H1 (cell line): ENCODE results near the gene ZNF112. TPM values are rescaled to one million over a fixed set of nuclear protein-coding genes. Genes with fewer than 3 reads are reported as not detected.

Experiments used
- CREB1 ChIP-seq: IDR thresholded peaks from 2 replicates; pipeline ENCODE4 v1.6.1; 2012; ENCODE audit warnings: inconsistent platforms
- FOSL1 ChIP-seq: IDR thresholded peaks from 2 replicates; pipeline ENCODE4 v1.6.1; 2011; ENCODE audit warnings: mild to moderate bottlenecking, low read depth, low read length, moderate library complexity; ENCODE audit not compliant: insufficient read depth
- RAD21 ChIP-seq, 2 experiments: IDR thresholded peaks in 1 of 2; conservative IDR thresholded peaks in 1 of 2; 2 replicates each; pipeline ENCODE4 v1.6.1; 2011; ENCODE audit warnings: low read depth in 2 of 2, low read length in 2 of 2, improper control_type of control experiment in 1 of 2, inconsistent platforms in 1 of 2, mild to moderate bottlenecking in 1 of 2, moderate library complexity in 1 of 2
- SAP30 ChIP-seq: fragments of 300-600 bp; sonication (generic); IDR thresholded peaks from 2 replicates; pipeline ENCODE4 v1.7.1; 2012; ENCODE audit warnings: low read length, moderate library complexity, mild to moderate bottlenecking, inconsistent platforms; ENCODE audit not compliant: insufficient read depth, insufficient replicate concordance
- SIRT6 ChIP-seq: IDR thresholded peaks from one replicate; pipeline ENCODE4 v1.7.1; 2012; ENCODE audit warnings: low read length, inconsistent platforms
- SIX5 ChIP-seq: IDR thresholded peaks from 2 replicates; pipeline ENCODE4 v1.6.1; 2011; ENCODE audit warnings: mild to moderate bottlenecking, low read depth, low read length
- SP1 ChIP-seq: IDR thresholded peaks from 2 replicates; pipeline ENCODE4 v1.6.1; 2011; ENCODE audit warnings: low read depth, low read length
- SP2 ChIP-seq: IDR thresholded peaks from 2 replicates; pipeline ENCODE4 v1.6.1; 2012; ENCODE audit warnings: mild to moderate bottlenecking, low read length, inconsistent platforms
- TAF1 ChIP-seq: IDR thresholded peaks from 2 replicates; pipeline ENCODE4 v1.6.1; 2011; ENCODE audit warnings: mild to moderate bottlenecking, low read depth, low read length
- polyA plus RNA-seq, 7 experiments: library from polyadenylated mRNA; depleted of rRNA in 3 of 7; stranded (reverse) in 5 of 7; unstranded in 2 of 7; fragments of >200 nt in 5 of 7; fragments of 200-250 nt in 2 of 7; gene quantifications; 1 replicate in 5 of 7; 2 replicates in 1 of 7; 4 replicates in 1 of 7; pipeline versions ENCODE4 v1.2.1 to v1.2.3, GENCODE V29; 2011 to 2013; ENCODE audit warnings: missing spikeins in 2 of 7, mixed read lengths in 2 of 7
- total RNA-seq: library from RNA; stranded (reverse); fragmentation: NEBNext Ultra II Directional; extraction: Animal tissue kit (Norgen Biotek cat#: 25700); gene quantifications from 2 replicates; pipeline ENCODE4 v1.2.1, GENCODE V29; 2021
- TF ChIP-seq, protein P1 (sequence below): IDR thresholded peaks from 2 replicates; pipeline ENCODE4 v1.6.1; 2011; ENCODE audit warnings: low read depth, mild to moderate bottlenecking, low read length; ENCODE audit not compliant: insufficient read depth
- TF ChIP-seq, protein P2 (sequence below): fragments of 300-600 bp; sonication (generic); IDR thresholded peaks from 2 replicates; pipeline ENCODE4 v1.7.1; 2012; ENCODE audit warnings: low read length, moderate library complexity, mild to moderate bottlenecking, inconsistent platforms; ENCODE audit not compliant: insufficient replicate concordance

Gene ZNF112
- total and polyA plus RNA-seq, 2 of the 8 experiments (the other 6 are each of a cell fraction or from before 2014, with no cell fraction given), result 0.70 to 2.8 TPM

DNA sequence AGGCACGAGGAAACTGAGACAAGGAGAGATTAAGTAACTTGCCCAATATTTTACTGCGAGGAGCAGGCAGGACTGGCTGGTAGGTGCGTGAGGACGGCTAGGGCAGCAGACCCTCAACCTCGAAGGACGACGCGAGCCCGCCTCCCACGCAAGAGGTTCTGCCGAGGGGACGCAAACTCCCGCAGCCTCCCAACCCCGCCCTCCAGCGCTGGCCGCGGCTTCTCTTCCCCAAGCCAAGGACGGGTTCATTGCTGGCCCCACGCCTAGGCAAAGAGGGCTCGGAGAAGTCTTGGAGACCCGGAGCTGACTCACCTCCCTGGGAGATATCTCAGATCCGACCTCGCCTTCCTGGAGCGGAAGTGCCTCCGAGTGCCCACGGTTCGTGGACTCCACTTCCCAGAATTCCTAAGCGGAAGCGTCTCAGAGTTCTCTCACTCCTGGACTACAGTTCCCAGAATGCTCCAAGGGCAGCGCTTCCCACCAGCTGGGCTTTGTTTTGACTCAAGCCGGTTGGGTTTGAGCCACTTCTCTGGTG, 51.8 kb downstream of the ZNF112 start, which contains the start of gene ZNF235 (continued):
- TF ChIP-seq SAP30 (peak; percentile 45), SIX5 (peak; percentile 96), TAF1 (peak; percentile 51; the same call in 1 of the 2 replicates), RAD21 (IDR thresholded peaks at IDR 0.05 in 1 of 2, conservative IDR thresholded peaks at IDR 0.05 in 1 of 2; ENCODE audit: low read depth in 2 of 2, low read length in 2 of 2) (no peak), SP1 (no peak), CREB1 (no peak), SP2 (no peak), FOSL1 (no peak), SIRT6 (no peak)
- TF ChIP-seq, protein P1, sequence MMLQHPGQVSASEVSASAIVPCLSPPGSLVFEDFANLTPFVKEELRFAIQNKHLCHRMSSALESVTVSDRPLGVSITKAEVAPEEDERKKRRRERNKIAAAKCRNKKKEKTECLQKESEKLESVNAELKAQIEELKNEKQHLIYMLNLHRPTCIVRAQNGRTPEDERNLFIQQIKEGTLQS, result no peak
- TF ChIP-seq, protein P2, sequence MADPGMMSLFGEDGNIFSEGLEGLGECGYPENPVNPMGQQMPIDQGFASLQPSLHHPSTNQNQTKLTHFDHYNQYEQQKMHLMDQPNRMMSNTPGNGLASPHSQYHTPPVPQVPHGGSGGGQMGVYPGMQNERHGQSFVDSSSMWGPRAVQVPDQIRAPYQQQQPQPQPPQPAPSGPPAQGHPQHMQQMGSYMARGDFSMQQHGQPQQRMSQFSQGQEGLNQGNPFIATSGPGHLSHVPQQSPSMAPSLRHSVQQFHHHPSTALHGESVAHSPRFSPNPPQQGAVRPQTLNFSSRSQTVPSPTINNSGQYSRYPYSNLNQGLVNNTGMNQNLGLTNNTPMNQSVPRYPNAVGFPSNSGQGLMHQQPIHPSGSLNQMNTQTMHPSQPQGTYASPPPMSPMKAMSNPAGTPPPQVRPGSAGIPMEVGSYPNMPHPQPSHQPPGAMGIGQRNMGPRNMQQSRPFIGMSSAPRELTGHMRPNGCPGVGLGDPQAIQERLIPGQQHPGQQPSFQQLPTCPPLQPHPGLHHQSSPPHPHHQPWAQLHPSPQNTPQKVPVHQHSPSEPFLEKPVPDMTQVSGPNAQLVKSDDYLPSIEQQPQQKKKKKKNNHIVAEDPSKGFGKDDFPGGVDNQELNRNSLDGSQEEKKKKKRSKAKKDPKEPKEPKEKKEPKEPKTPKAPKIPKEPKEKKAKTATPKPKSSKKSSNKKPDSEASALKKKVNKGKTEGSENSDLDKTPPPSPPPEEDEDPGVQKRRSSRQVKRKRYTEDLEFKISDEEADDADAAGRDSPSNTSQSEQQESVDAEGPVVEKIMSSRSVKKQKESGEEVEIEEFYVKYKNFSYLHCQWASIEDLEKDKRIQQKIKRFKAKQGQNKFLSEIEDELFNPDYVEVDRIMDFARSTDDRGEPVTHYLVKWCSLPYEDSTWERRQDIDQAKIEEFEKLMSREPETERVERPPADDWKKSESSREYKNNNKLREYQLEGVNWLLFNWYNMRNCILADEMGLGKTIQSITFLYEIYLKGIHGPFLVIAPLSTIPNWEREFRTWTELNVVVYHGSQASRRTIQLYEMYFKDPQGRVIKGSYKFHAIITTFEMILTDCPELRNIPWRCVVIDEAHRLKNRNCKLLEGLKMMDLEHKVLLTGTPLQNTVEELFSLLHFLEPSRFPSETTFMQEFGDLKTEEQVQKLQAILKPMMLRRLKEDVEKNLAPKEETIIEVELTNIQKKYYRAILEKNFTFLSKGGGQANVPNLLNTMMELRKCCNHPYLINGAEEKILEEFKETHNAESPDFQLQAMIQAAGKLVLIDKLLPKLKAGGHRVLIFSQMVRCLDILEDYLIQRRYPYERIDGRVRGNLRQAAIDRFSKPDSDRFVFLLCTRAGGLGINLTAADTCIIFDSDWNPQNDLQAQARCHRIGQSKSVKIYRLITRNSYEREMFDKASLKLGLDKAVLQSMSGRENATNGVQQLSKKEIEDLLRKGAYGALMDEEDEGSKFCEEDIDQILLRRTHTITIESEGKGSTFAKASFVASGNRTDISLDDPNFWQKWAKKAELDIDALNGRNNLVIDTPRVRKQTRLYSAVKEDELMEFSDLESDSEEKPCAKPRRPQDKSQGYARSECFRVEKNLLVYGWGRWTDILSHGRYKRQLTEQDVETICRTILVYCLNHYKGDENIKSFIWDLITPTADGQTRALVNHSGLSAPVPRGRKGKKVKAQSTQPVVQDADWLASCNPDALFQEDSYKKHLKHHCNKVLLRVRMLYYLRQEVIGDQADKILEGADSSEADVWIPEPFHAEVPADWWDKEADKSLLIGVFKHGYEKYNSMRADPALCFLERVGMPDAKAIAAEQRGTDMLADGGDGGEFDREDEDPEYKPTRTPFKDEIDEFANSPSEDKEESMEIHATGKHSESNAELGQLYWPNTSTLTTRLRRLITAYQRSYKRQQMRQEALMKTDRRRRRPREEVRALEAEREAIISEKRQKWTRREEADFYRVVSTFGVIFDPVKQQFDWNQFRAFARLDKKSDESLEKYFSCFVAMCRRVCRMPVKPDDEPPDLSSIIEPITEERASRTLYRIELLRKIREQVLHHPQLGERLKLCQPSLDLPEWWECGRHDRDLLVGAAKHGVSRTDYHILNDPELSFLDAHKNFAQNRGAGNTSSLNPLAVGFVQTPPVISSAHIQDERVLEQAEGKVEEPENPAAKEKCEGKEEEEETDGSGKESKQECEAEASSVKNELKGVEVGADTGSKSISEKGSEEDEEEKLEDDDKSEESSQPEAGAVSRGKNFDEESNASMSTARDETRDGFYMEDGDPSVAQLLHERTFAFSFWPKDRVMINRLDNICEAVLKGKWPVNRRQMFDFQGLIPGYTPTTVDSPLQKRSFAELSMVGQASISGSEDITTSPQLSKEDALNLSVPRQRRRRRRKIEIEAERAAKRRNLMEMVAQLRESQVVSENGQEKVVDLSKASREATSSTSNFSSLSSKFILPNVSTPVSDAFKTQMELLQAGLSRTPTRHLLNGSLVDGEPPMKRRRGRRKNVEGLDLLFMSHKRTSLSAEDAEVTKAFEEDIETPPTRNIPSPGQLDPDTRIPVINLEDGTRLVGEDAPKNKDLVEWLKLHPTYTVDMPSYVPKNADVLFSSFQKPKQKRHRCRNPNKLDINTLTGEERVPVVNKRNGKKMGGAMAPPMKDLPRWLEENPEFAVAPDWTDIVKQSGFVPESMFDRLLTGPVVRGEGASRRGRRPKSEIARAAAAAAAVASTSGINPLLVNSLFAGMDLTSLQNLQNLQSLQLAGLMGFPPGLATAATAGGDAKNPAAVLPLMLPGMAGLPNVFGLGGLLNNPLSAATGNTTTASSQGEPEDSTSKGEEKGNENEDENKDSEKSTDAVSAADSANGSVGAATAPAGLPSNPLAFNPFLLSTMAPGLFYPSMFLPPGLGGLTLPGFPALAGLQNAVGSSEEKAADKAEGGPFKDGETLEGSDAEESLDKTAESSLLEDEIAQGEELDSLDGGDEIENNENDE, result no peak
